HG02970 (cell line): ENCODE measurements around the gene AREG.

Source experiments
- ATAC-seq: cut with Tn5 transposase; IDR thresholded peaks from one replicate; pipeline ENCODE4 v1.9.1; 2021; ENCODE audit warnings: mild to moderate bottlenecking, moderate library complexity, moderate number of reproducible peaks; ENCODE audit not compliant: unreplicated experiment, low FRiP score

The AREG gene

GRCh38 chr4:74431113-74431826 is 13.7 kb upstream of the AREG start:
- no peak for ATAC-seq

GRCh38 chr4:74433043-74433442 is 11.9 kb upstream of the AREG start:
- ATAC-seq, result no peak

GRCh38 chr4:74433541-74434172 is 11.3 kb upstream of the AREG start:
- ATAC-seq, result no peak

GRCh38 chr4:74435296-74435695 is 9.6 kb upstream of the AREG start:
- no peak for ATAC-seq

GRCh38 chr4:74437866-74438265 is 7.1 kb upstream of the AREG start:
- ATAC-seq, result no peak

GRCh38 chr4:74438661-74439060 is 6.3 kb upstream of the AREG start:
- no peak for ATAC-seq

GRCh38 chr4:74439952-74440351 is 5.0 kb upstream of the AREG start:
- ATAC-seq, result no peak

- ATAC-seq, result no peak
Observed at GRCh38 chr4:74440356-74440755, 4.6 kb upstream of the AREG start.

GRCh38 chr4:74441744-74442143 is 3.2 kb upstream of the AREG start:
- no peak for ATAC-seq

GRCh38 chr4:74446193-74446868 is 1.4 kb downstream of the AREG start:
- no peak for ATAC-seq

GRCh38 chr4:74446896-74447295 is 2.0 kb downstream of the AREG start:
- ATAC-seq, result no peak

- ATAC-seq, result no peak
Observed at GRCh38 chr4:74447636-74448233, 2.8 kb downstream of the AREG start.

- ATAC-seq, result no peak
Observed at GRCh38 chr4:74449571-74450297, 4.8 kb downstream of the AREG start.

- ATAC-seq, result no peak
Observed at GRCh38 chr4:74450298-74450683, 5.4 kb downstream of the AREG start.

- ATAC-seq, result no peak
Observed at GRCh38 chr4:74451214-74451661, 6.3 kb downstream of the AREG start.

GRCh38 chr4:74453037-74453635 is 8.2 kb downstream of the AREG start:
- no peak for ATAC-seq

- no peak for ATAC-seq
Observed at GRCh38 chr4:74453829-74454742, 9.2 kb downstream of the AREG start.

- no peak for ATAC-seq
Observed at GRCh38 chr4:74455361-74456055, 10.6 kb downstream of the AREG start.
